HEK293 (cell line): Measurements from ENCODE around the gene ARMC5.

ENCODE experiments used
- CTCF ChIA-PET: fragments of 350-600 bp; formaldehyde crosslinking; extraction: SDS; loops from one replicate; lab custom pipeline; 2021; ENCODE audit warnings: antibody characterized with exemption; lab: Yijun Ruan, JAX
- POLR2A ChIA-PET: fragments of 300-600 bp; formaldehyde crosslinking; extraction: SDS; loops from one replicate; lab custom pipeline; 2020; ENCODE audit warnings: antibody characterized with exemption, inconsistent platforms; lab: Yijun Ruan, JAX
- H3K27ac ChIP-seq: fragments of 200-500 bp; sonication (Bioruptor generic); 2 replicates; pipeline ENCODE4 v1.5.1; 2014; ENCODE audit warnings: low read depth, low read length, control low read depth, inconsistent platforms; ENCODE audit errors: extremely low read depth
- H3K36me3 ChIP-seq, 2 experiments: fragments of 200-500 bp in 1 of 2; sonication (Bioruptor generic) in 1 of 2; 1 replicate in 1 of 2; 2 replicates in 1 of 2; pipeline ENCODE4 v1.5.1; 2014 to 2017; ENCODE audit warnings: inconsistent platforms in 2 of 2, low read length in 2 of 2; ENCODE audit not compliant: control insufficient read depth in 2 of 2, insufficient read depth in 1 of 2
- H3K4me1 ChIP-seq: fragments of 200-500 bp; sonication (Bioruptor generic); 2 replicates; pipeline ENCODE4 v1.5.1; 2014; ENCODE audit warnings: mild to moderate bottlenecking, low read length, inconsistent platforms; ENCODE audit not compliant: control insufficient read depth, insufficient read depth
- H3K4me3 ChIP-seq: 2 replicates; pipeline ENCODE4 v1.5.1; 2011; ENCODE audit warnings: low read depth, mild to moderate bottlenecking, control low read depth, low read length, moderate library complexity
- H3K9me3 ChIP-seq: fragments of 200-500 bp; sonication (Bioruptor generic); 2 replicates; pipeline ENCODE4 v1.5.1; 2014; ENCODE audit warnings: low read depth, low read length, inconsistent platforms; ENCODE audit not compliant: control insufficient read depth, insufficient read depth
- BCL11A ChIP-seq: fragments of 450-650 bp; formaldehyde crosslinking; IDR thresholded peaks from 2 replicates; pipeline ENCODE4 v1.5.1; 2016; ENCODE audit warnings: low read depth, missing biosample characterization, missing genetic modification characterization
- HOXD13 ChIP-seq: sonication (generic); formaldehyde crosslinking; IDR thresholded peaks from 2 replicates; pipeline ENCODE4 v1.8.0; 2022; ENCODE audit warnings: missing genetic modification reagents, borderline replicate concordance
- KLF8 ChIP-seq: fragments of 450-650 bp; formaldehyde crosslinking; IDR thresholded peaks from 2 replicates; pipeline ENCODE4 v1.5.1; 2016; ENCODE audit warnings: missing biosample characterization, missing genetic modification characterization
- SCRT2 ChIP-seq: fragments of 450-650 bp; formaldehyde crosslinking; IDR thresholded peaks from 2 replicates; pipeline ENCODE4 v1.5.1; 2016; ENCODE audit warnings: missing biosample characterization, missing genetic modification characterization
- ZFP37 ChIP-seq: fragments of 450-650 bp; formaldehyde crosslinking; IDR thresholded peaks from 2 replicates; pipeline ENCODE4 v1.5.1; 2016; ENCODE audit warnings: missing biosample characterization, missing genetic modification characterization
- ZNF146 ChIP-seq: fragments of 450-650 bp; formaldehyde crosslinking; IDR thresholded peaks from 2 replicates; pipeline ENCODE4 v1.5.1; 2016; ENCODE audit warnings: missing biosample characterization, missing genetic modification characterization
- ZNF223 ChIP-seq: fragments of 450-650 bp; formaldehyde crosslinking; IDR thresholded peaks from 2 replicates; pipeline ENCODE4 v1.5.1; 2016; ENCODE audit warnings: missing biosample characterization, missing genetic modification characterization
- ZNF239 ChIP-seq: fragments of 450-650 bp; formaldehyde crosslinking; IDR thresholded peaks from 2 replicates; pipeline ENCODE4 v1.5.1; 2016; ENCODE audit warnings: missing biosample characterization, missing genetic modification characterization
- ZNF24 ChIP-seq: fragments of 450-650 bp; formaldehyde crosslinking; IDR thresholded peaks from 2 replicates; pipeline ENCODE4 v1.5.1; 2016; ENCODE audit warnings: missing biosample characterization, missing genetic modification characterization
- ZNF266 ChIP-seq: fragments of 450-650 bp; formaldehyde crosslinking; IDR thresholded peaks from 2 replicates; pipeline ENCODE4 v1.5.1; 2016; ENCODE audit warnings: missing biosample characterization, missing genetic modification characterization, low read depth
- ZNF274 ChIP-seq, 2 experiments: fragments of 200-500 bp in 1 of 2; fragments of 450-650 bp in 1 of 2; sonication (Bioruptor generic) in 1 of 2; formaldehyde crosslinking in 1 of 2; IDR thresholded peaks; 2 replicates each; pipeline versions ENCODE4 v1.5.1 to v1.6.1; 2014 to 2016; ENCODE audit warnings: borderline replicate concordance in 1 of 2, inconsistent platforms in 1 of 2, low read length in 1 of 2, missing biosample characterization in 1 of 2, missing genetic modification characterization in 1 of 2
- ZNF292 ChIP-seq: fragments of 450-650 bp; formaldehyde crosslinking; IDR thresholded peaks from 2 replicates; pipeline ENCODE4 v1.5.1; 2016; ENCODE audit warnings: low read depth, missing biosample characterization, missing genetic modification characterization, borderline replicate concordance
- ZNF324 ChIP-seq: fragments of 450-650 bp; formaldehyde crosslinking; IDR thresholded peaks from 2 replicates; pipeline ENCODE4 v1.5.1; 2016; ENCODE audit warnings: missing biosample characterization, missing genetic modification characterization
- ZNF624 ChIP-seq: fragments of 450-650 bp; formaldehyde crosslinking; IDR thresholded peaks from 2 replicates; pipeline ENCODE4 v1.5.1; 2017; ENCODE audit warnings: missing biosample characterization, missing genetic modification characterization
- ZNF830 ChIP-seq: fragments of 450-650 bp; IDR thresholded peaks from 2 replicates; pipeline ENCODE4 v1.5.0; 2018; ENCODE audit warnings: missing biosample characterization, missing genetic modification characterization, low read depth, mild to moderate bottlenecking, moderate library complexity
- ZNF843 ChIP-seq: fragments of 450-650 bp; formaldehyde crosslinking; IDR thresholded peaks from 2 replicates; pipeline ENCODE4 v1.5.1; 2016; ENCODE audit warnings: missing biosample characterization, missing genetic modification characterization
- ZXDB ChIP-seq: fragments of 450-650 bp; formaldehyde crosslinking; IDR thresholded peaks from 2 replicates; pipeline ENCODE4 v1.5.1; 2016; ENCODE audit warnings: missing biosample characterization, missing genetic modification characterization
- TF ChIP-seq, protein P1 (sequence below): fragments of 450-650 bp; formaldehyde crosslinking; IDR thresholded peaks from 2 replicates; pipeline ENCODE4 v1.5.1; 2016; ENCODE audit warnings: missing biosample characterization, missing genetic modification characterization
- TF ChIP-seq, protein P2 (sequence below): fragments of 450-650 bp; formaldehyde crosslinking; IDR thresholded peaks from 2 replicates; pipeline ENCODE4 v1.5.1; 2016; ENCODE audit warnings: missing biosample characterization, missing genetic modification characterization, borderline replicate concordance

Gene ARMC5

DNA sequence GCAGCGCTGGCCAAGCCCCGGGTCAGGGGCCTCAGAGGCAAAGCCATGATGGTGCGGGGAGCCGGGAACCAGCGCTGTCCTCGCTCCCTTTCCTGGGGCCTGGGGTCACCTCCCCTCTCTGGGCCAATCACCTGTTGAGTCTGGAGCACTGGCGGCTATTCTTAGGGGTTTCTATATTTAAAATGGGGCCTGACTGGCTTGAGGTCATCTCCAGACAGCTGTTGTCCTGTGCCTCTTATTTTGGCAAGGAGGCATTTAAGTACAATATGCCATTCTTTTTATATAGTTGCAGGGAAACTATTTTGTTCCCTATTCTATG is 31.1 kb upstream of the ARMC5 start, which contains the start of gene COX6A2:
Gene COX6A2 (minus strand): TSS at position 82 of the 319 bp plus-strand sequence. CDS start 35 bp downstream, at position 47.
- Histone ChIP-seq H3K4me1 (no peaks in the 10 kb centered on the region), H3K9me3 (no peaks in the 10 kb centered on the region)

DNA sequence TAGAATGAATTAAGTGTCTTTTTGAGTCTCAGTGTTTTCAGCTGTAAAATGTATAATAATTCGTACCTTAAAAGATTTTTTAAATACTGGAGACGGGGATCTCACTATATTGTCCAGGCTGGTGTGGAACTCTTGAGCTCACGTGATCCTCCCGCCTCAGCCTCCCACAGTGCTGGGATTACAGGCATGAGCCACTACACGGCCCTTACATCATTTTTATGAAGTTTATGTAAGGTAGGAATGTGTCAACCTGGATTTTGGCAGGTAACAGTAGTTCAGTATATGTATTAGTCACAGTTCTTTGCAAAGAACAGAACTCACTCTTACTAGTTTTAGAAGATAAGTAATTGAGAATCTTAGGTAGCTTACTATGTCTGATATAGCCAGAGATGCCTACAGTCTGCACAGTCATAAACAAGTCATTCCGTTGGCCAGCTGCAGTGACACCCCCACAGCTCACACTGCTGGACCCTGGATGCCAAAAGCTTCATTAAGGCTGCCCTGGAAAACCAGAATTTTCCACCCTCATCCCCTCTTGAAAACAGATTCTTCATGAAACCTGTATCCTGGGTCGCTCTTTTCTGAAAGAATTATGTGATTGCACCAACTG is 30.6 kb upstream of the ARMC5 start:
- H3K27ac ChIP-seq = no peak overlapping the region
- H3K9me3 ChIP-seq = no peaks in the 10 kb centered on the region
- POLR2A ChIA-PET = interaction anchor here (1.2 to 1.5 kb wide), 2 partner anchors 27 to 43 kb away, joined by 3 to 4 read pairs; no protein-coding TSS in a partner anchor
- TF ChIP-seq BCL11A = no peak
- TF ChIP-seq ZNF24 (tag by site-specific recombination) = no peak
- no peak for TF ChIP-seq ZNF223 (tag by site-specific recombination)
- no peak for TF ChIP-seq ZXDB (tag by site-specific recombination)
- TF ChIP-seq HOXD13 = no peak
- no peak for TF ChIP-seq ZNF292 (tag by site-specific recombination)
- TF ChIP-seq, all 188 proteins: peak for 0
- Histone ChIP-seq H3K36me3 (no peaks in the 10 kb centered on the region), H3K4me1 (no peaks in the 10 kb centered on the region), H3K4me3 (no peak overlapping the region)
- CTCF ChIA-PET = interaction anchor here (0.6 kb wide), 1 partner anchor 46 kb away, joined by 3 read pairs; no protein-coding TSS in a partner anchor

More for the DNA sequence above, 31.1 kb upstream of the ARMC5 start, which contains the start of gene COX6A2:
- ChIA-PET POLR2A (interaction anchor here (1.2 to 1.5 kb wide), 2 partner anchors 27 to 43 kb away, joined by 3 to 4 read pairs; no protein-coding TSS in a partner anchor), CTCF (interaction anchor here (0.6 kb wide), 1 partner anchor 46 kb away, joined by 3 read pairs; no protein-coding TSS in a partner anchor)
- no peak within 1 kb of the TSS for H3K27ac ChIP-seq
- H3K36me3 ChIP-seq = no peaks in the 10 kb centered on the region
- TF ChIP-seq, protein P1, sequence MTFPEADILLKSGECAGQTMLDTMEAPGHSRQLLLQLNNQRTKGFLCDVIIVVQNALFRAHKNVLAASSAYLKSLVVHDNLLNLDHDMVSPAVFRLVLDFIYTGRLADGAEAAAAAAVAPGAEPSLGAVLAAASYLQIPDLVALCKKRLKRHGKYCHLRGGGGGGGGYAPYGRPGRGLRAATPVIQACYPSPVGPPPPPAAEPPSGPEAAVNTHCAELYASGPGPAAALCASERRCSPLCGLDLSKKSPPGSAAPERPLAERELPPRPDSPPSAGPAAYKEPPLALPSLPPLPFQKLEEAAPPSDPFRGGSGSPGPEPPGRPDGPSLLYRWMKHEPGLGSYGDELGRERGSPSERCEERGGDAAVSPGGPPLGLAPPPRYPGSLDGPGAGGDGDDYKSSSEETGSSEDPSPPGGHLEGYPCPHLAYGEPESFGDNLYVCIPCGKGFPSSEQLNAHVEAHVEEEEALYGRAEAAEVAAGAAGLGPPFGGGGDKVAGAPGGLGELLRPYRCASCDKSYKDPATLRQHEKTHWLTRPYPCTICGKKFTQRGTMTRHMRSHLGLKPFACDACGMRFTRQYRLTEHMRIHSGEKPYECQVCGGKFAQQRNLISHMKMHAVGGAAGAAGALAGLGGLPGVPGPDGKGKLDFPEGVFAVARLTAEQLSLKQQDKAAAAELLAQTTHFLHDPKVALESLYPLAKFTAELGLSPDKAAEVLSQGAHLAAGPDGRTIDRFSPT (tag by site-specific recombination) = no peak
- TF ChIP-seq ZNF624 (tag by site-specific recombination) (no peak), ZNF830 (tag by site-specific recombination) (no peak), ZNF239 (tag by site-specific recombination) (no peak), SCRT2 (tag by site-specific recombination) (peak; percentile 56)
- H3K4me3 ChIP-seq = no peak within 1 kb of the TSS

DNA sequence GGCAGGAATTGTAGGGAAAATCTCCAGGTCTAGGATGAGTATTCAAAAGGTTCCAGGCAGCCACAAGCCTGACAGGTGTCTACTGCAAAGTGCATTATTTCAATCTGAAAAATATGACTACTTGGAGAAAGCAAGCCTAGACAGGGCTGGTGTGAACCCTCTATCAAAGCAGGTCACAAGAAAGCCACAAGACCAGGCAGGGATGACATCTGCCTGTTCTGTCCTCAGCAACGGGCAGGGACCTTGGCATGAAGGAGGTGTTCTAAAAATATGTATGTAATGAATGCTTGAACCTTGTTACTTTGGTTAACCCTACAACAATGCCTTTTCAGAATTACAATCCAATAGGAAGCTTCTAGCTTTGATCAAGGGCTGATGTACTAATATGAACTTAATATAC is 30.0 kb upstream of the ARMC5 start:
- POLR2A ChIA-PET = interaction anchor here (1.2 kb wide), 1 partner anchor 26 kb away, joined by 3 read pairs; no protein-coding TSS in a partner anchor
- no peaks in the 10 kb centered on the region for H3K4me1 ChIP-seq
- CTCF ChIA-PET = interaction anchor here (1.1 kb wide), 1 partner anchor 13 kb away, joined by 6 read pairs; the partner anchor contains the start of gene ZNF843
- H3K9me3 ChIP-seq = no peaks in the 10 kb centered on the region
- H3K27ac ChIP-seq = no peak overlapping the region
- no peaks in the 10 kb centered on the region for H3K36me3 ChIP-seq
- TF ChIP-seq ZNF843 (tag by site-specific recombination) (no peak), ZNF146 (tag by site-specific recombination) (no peak), ZFP37 (tag by site-specific recombination) (no peak), KLF8 (tag by site-specific recombination) (no peak), ZNF274 (IDR thresholded peaks at IDR 0.05; ENCODE audit: low read length) (no peak), ZNF274 (tag by site-specific recombination; IDR thresholded peaks at IDR 0.05; ENCODE audit: borderline replicate concordance) (no peak), ZNF266 (tag by site-specific recombination) (no peak), SCRT2 (tag by site-specific recombination) (no peak), ZNF324 (tag by site-specific recombination) (no peak)
- TF ChIP-seq, protein P2, sequence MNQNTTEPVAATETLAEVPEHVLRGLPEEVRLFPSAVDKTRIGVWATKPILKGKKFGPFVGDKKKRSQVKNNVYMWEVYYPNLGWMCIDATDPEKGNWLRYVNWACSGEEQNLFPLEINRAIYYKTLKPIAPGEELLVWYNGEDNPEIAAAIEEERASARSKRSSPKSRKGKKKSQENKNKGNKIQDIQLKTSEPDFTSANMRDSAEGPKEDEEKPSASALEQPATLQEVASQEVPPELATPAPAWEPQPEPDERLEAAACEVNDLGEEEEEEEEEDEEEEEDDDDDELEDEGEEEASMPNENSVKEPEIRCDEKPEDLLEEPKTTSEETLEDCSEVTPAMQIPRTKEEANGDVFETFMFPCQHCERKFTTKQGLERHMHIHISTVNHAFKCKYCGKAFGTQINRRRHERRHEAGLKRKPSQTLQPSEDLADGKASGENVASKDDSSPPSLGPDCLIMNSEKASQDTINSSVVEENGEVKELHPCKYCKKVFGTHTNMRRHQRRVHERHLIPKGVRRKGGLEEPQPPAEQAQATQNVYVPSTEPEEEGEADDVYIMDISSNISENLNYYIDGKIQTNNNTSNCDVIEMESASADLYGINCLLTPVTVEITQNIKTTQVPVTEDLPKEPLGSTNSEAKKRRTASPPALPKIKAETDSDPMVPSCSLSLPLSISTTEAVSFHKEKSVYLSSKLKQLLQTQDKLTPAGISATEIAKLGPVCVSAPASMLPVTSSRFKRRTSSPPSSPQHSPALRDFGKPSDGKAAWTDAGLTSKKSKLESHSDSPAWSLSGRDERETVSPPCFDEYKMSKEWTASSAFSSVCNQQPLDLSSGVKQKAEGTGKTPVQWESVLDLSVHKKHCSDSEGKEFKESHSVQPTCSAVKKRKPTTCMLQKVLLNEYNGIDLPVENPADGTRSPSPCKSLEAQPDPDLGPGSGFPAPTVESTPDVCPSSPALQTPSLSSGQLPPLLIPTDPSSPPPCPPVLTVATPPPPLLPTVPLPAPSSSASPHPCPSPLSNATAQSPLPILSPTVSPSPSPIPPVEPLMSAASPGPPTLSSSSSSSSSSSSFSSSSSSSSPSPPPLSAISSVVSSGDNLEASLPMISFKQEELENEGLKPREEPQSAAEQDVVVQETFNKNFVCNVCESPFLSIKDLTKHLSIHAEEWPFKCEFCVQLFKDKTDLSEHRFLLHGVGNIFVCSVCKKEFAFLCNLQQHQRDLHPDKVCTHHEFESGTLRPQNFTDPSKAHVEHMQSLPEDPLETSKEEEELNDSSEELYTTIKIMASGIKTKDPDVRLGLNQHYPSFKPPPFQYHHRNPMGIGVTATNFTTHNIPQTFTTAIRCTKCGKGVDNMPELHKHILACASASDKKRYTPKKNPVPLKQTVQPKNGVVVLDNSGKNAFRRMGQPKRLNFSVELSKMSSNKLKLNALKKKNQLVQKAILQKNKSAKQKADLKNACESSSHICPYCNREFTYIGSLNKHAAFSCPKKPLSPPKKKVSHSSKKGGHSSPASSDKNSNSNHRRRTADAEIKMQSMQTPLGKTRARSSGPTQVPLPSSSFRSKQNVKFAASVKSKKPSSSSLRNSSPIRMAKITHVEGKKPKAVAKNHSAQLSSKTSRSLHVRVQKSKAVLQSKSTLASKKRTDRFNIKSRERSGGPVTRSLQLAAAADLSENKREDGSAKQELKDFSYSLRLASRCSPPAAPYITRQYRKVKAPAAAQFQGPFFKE (tag by site-specific recombination) = no peak
- TF ChIP-seq, all 188 proteins: peak for 0
- H3K4me3 ChIP-seq = no peak overlapping the region
